ENCODE measurements around the gene ALAD.
"Not testable (repeated sequence)": the region's sequence is repeated elsewhere in the genome, so short reads cannot be mapped to it uniquely, and the experiment has no call there.

ALAD gene

DNA sequence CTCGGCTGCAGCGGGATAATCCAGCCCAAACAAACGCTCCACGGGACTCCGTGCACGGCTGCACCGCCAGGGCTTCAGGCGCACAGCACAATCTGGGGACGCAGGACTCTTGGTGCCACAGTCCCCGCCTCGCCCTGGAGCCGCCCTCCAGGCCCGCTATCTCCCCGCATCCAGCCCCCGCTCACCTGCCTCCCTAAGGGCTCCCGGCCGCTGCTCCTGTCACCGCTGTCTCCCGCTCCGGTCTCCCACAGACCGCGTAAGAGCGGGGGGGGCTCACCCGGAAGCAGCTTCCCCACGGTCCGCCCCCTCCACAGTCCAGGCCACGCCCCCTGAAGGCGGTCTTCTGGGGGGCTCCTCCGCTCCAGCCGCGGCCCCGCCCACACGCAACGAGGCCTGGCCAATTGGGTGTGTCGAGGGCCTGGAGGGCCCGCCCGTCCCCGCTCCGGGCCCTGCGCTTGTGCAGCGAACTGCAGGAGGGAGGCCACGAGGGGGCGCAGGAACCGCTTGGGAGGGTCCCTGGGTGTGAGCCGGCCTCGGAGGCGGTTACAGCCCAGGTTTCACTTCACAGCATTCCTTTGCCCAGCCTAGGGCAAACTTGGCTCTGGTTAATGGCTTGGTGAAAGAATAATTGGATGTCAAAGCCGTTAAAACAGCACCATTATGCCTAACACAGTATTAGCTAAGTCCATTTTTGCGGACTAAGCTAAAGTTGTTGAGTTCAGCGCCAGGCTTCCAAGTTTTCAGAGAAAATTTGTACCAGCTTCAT is at the start of gene ALAD:
Gene ALAD (minus strand): TSS at position 258 of the 766 bp plus-strand sequence. CDS start 7,725 bp downstream, outside the sequence.
- DNase-seq = peak; percentile 98

DNA sequence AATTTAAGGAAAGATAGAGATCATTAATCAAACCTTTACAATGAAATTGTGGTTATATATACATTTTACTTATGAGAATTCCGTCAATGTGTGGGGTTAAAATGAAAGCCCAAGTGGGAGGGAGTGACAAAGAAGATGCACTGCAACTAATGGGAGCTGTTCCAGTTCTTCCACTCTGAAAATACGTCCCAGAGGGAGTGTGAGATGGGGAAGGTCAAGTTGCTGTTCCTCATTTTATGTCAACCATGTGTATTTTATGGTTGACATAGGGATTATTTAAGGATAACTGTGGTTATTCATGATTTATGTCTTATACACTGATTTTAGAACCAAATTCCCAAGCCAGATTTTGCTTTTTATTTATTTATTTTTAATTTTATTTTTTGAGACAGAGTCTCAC is 48.3 kb upstream of the ALAD start:
- no peak for DNase-seq

DNA sequence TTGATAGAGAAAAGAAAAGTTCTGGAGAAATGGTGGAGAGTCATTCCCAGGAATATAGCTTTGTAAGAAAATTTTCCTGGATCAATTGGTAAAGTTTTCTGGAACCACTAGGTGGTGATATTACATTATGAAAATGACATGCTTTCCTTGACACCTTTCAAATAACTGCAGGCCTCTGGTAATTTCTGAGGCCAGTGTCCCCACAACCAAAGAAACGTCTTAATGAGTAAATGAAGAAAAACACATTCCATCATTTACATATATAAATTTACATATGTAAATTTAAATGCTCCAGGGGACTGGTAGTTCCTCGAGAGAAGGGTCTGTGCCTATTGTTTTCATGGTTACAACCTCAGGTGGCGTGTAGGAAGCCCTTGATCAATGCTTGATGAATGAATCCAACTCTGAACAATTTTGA is 45.2 kb upstream of the ALAD start:
- DNase-seq = no peak

DNA sequence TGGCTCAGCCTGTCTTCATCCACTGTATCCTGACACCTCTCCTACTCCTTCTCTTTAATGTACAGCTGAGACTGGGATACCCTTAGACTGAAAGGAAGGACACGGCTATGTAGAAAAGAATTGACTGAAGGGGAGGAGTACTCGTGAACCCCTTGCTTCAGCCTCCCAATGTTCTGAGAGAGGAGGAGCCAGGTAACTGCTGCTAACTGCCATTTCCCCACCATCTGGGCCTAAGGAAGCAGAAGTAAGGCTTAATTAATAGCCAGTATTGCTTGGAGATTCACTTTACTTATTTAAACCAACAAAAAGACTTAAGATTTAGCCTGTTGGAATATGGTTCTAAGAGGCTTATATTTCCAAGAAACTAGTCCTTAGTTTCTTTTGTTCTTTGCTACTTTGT is 43.7 kb upstream of the ALAD start:
- no peak for DNase-seq

DNA sequence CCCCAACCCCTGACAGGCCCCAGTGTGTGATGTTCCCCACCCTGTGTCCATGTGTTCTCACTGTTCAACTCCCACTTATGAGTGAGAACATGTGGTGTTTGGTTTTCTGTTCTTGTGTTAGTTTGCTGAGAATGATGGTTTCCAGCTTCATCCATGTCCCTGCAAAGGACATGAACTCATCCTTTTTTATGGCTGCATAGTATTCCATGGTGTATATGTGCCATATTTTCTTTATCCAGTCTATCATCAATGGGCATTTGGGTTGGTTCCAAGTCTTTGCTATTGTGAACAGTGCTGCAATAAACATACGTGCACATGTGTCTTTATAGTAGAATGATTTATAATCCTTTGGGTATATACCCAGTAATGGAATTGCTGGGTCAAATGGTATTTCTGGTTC is 36.6 kb upstream of the ALAD start:
- DNase-seq = not testable (repeated sequence)

DNA sequence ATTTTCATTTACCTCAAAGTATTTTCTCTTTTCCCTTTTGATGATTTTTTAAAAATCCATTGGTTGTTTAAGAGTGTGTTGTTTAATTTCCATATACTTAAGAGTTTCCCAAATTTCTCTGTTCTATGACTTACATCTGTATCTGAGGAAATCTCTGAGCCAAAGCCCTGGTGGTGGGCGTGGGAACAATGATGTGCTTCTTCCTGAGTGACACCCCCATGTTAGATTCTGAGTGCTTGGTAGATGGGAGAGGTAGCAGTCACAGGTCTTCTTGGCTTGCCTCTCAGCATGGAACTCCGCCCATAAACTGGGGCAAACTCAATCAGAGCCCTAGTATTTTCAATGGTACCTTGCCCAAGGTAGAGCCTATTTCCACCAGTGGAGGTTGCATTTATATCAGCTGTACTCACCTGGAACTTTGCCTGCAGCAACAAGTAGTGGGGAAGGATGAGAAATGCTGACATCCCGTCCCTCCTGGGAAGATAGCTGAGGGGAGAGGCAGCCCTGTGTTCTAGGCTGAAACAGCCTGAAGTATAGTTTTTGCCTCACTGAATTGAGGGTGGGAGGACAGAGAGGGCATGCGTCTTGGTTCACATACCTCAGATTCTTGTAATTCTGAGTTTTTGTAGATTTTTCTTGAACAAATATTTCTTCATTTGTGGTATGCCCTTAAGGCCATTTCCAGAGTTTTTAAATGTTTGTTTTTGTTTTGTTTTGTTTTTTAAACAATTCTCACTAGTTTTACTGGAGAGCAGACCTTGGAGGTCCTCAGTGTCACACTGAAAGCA is 35.8 kb upstream of the ALAD start:
- DNase-seq = no peak

DNA sequence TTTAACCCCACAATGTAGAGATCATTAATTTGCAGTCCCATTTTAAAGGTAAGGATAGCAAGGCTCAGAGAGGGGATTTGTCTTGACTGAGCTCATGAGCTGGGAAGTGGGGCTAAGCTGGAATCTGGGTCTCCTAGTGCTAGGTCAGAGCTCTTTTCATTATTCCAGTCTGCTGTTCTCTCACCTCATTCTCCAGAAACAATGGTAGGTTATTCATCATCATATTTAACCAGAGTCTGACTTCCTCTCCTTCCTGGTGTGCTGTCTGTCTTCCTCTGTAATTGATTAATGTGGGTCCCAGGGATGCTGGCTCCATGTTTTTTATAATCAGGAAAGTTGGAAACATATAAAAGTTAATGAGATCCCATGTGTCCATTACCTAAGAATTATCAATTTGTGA is 30.1 kb upstream of the ALAD start:
- DNase-seq = no peak

DNA sequence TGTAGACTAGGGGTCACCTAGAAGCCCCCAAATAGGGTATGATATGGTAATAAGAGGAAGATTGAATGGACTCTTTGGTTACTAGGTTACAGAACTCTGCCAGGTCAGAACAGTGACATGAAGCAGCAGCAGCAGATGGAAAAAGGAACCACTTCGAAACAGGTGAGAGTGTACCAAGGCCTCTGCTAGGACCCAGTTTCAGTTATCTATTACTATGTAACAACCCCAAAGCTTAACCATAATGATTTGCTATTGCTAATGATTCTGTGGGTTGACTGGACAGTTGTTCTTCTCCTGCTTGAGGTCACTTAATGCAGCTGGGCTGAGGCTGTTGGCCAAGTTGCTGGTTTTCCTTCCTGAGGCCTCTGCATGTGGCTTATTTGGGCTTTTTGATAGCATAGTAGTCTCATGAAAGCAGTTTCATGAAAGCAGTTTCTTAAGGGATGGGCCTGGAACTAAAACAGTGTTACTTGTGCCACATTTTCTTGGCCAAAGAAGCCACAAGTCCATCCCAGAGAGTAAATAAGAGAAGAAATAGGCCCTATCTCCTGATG is 27.1 kb upstream of the ALAD start:
- no peak for DNase-seq

DNA sequence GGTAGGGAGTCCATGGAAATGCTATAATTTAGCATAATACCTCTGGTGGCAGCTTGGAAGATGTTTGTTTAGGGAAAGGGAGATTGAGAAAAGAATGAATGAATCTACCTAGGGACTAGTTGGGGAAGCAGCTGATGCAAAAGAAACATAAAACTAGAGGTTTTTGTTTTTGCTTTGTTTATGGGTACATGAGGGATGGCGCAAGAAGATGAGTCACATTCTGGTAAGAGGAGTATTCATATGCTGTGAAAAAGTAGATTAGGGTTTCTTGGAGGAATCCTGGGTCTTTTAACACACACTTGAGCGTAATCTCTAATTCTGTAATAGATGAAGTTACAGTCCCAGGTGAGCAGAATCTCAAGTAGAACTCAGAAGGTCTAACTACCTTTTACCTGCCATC is 26.5 kb upstream of the ALAD start:
- no peak for DNase-seq

DNA sequence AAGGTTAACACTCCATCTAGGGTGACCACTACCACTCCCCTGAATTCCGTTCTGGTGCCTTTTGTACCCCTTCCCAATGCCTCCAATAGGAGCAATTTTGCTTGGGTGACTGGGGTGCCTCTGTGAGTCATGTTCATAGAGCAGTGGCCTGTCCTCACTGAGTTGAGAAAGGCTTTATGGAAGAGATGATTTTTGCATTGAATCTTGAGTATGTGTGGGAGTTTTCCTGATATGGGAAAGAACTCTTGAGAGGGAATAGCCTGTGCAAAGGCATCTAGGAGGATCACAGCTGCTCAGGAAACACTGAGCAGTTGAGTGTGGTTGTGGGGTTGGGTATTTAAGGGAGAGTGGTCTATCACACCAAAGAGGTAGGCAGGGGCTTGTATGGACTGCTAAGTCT is 25.6 kb upstream of the ALAD start:
- DNase-seq = no peak

DNA sequence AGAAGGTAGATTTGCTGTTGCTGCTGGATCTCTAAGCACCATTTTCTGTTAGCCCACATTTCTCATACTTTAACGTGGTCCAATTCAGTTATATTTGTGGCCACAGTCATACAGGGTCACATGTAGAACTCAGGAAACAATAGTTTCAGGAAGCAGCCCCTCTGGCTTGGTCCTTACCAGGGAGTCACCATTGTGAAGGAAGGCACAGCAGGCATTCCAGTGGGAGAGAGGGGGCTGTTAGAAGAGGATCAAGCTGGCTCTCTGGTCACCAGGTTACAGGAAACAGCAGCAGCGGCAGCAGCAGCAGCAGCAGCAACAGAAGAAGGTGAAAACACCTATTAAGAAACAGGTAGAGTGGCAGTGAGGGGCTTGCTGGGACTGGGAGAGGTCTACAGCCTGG is 24.0 kb upstream of the ALAD start:
- DNase-seq = no peak

DNA sequence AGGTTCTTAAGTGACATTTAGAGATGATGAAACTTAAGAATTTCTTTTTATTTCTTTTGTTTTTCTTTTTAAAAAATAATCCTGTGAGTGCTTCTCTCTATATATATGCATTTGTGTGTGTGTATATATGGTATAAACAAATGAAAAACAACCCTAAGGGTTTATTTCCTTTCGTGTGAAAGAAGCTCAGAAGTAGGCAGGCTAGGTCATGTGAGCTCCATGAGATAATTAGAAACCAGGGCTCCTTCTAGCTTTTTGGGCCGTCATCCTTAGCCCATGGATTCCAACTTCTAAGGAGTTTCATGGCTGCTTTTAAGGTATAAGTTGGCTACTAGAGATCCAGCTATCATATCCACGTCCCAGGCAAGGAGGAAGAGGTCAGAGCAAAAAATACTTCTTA is 20.6 kb upstream of the ALAD start:
- no peak for DNase-seq

DNA sequence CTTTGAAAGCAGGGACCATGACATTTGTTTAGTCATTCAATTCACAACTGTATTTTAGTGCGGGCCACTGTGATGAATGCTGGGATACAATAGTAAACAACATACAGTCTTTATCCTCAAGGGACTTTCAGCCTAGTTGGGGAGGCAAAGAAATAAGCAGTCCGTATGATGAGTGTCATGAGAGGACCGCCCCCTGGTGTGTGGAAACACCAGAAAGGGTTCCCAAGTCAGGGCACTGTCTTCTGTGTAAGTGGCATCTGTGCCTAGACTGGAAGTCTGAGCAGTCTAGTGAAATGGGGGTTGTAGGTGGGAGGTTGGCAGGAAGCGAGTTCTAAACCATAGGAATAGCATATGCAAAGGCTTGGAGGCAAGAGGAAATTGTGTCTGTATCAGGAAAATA is 16.3 kb upstream of the ALAD start:
- no peak for DNase-seq

DNA sequence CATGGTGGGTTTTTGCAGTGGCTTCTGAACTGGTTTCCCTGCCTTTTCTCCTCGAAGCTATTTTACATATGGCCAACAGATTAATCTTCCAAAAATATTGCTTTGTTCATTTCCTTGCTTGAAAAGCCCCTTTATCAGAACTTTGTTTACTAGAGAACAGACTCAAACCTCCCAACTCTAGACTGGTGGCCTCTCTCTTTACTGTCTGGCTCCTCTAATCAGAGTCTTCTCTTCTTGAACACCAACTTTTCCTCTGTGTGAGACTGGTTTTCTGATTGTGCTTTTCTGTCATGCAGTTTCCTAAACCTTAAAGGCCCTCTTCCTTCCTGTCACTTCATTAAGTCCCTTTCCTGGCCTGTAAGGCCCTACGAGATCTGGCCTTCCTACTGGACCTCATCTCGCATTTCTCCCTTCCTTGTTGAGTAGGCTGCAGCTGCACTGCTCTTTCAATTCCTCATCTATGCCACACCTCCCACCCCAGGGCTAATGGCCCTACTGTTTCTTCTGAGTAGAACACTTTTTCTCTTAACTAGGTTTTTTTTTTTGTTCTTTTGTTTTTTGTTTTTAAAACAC is 15.2 kb upstream of the ALAD start:
- no peak for DNase-seq

DNA sequence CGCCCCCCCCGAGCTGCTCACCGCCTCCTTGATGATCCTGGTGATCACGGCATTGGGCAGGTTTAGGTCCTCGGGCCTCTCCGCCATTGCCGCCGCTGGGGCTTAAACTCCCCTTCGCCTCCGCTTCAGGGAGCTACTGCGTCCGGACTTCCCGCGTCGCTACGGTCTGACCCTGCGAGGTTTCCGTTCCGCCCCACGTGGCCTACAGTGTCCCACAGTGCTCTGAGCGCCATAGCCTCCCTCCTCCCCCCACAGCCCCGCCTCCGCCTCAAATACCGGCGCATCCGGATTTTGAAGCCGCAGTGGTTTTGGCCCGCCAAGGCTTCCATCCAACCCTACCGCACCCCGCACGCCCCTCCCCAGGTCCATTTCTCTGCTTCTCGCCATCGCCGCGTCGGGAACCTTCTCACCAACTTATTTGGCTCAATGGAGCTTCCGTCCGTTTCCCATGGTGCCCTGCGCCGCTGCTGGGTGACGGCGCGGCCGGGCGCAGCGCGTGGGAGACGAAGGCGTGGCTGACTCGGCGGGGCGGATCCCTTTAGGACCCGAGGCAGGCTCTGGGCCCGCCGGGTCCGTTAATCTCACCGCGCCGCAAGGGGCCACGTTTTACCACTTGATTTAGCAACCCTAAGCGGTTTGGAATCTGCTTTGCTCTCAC is 9.3 kb upstream of the ALAD start, which contains the start of the genes C9orf43 and POLE3:
Gene C9orf43 (plus strand): TSS at position 541 of the 658 bp plus-strand sequence. CDS start 2,747 bp downstream, outside the sequence.
Gene POLE3 (minus strand): TSS at position 469 of the 658 bp plus-strand sequence. CDS start 382 bp downstream, at position 87.
- DNase-seq = peak; percentile 93

DNA sequence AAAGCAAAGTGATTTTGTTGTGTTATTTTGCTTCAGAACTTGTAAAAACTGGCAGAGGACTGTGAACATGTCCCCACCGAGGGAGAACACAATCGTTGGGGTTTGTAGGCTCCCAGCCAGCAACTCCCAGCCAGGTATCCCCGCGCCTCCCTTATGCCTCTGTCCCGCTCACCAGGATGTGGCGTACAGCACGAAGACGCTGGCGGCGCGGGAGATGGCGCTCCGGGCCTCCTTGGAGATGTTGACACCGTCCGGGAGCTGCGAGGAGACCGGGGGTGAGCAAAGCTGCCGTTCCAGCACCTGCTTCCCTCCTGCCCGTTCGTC is 8.8 kb upstream of the ALAD start:
- DNase-seq = no peak

DNA sequence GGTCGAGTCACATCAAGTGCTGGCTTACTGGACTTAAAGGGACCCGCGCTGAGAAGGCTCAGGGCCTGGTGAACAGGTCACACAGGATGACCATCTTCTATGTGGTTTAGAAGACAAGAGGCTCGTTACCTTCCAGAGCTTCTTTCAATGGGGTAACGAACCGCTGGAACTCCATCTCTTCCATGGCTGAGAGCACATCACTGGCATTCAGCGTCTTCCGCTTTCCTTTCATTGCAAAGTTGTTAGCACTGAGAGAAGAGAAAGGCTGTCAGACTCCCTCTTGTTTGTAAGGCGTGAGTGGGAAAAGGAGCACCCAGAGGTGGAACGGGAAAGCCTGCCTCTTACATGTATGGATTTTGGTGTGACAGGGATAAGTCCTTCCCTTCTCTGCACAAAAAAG is 8.4 kb upstream of the ALAD start:
- DNase-seq = no peak

DNA sequence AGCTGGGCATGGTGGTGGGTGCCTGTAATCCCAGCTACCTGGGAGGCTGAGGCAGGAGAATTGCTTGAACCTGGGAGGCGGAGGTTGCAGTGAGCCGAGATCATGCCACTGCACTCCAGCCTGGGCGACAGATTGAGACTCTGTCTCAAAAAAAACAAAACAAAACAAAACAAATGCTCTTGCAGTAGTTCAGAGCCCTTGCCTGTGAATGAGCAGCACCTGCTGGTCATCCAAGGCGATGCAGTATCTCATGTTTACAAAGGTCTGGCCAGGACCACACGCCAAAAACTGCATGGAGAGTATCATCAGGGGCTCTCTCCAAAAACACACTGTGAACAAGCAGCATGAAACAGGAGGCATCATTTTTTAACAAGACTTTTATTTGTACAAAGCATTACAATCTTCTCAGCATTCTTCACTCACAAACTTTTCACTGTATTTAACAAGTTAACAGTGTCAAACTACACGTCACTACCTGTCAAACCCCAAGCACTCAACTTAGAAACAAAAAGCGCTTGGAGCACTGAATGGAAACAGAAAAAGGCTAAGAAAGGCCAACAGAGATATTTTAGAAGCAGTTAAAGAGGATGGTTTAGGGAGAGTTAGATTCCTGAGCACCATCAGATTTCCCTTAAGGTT is 5.9 kb upstream of the ALAD start:
- DNase-seq = peak; percentile 55

DNA sequence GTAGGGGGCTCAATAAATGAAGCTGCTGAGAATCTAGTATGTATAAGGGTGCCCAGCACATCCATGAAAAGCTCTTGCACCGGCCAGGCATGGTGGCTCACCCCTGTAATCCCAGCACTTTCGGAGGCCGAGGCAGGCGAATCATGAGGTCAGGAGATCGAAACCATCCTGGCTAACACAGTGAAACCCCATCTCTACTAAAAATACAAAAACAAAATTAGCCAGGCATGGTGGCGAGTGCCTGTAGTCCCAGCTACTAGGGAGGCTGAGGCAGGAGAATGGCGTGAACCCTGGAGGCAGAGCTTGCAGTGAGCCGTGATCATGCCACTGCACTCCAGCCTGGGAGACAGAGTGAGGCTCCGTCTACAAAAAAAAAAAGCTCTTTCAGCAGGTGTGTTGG is 5.3 kb upstream of the ALAD start:
- DNase-seq = not testable (repeated sequence)

DNA sequence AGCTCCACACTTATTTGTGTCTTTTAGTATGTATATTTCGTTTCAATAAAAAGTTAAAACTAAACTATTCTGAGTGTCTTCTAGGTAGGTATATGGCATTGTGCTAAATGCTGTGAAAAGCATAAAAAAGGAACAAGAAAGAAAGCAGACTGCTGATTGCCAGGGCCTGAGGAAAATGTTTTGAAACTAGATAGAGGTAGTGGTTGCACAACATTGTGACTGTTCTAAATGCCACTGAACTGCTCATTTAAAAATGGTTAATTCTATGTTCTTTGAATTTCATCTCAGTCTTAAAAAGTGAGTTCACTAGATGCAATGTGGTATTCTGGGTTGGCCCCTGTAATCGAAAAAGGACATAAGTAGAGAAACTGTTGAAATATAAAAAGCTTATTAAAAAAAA is 2.6 kb upstream of the ALAD start:
- no peak for DNase-seq

DNA sequence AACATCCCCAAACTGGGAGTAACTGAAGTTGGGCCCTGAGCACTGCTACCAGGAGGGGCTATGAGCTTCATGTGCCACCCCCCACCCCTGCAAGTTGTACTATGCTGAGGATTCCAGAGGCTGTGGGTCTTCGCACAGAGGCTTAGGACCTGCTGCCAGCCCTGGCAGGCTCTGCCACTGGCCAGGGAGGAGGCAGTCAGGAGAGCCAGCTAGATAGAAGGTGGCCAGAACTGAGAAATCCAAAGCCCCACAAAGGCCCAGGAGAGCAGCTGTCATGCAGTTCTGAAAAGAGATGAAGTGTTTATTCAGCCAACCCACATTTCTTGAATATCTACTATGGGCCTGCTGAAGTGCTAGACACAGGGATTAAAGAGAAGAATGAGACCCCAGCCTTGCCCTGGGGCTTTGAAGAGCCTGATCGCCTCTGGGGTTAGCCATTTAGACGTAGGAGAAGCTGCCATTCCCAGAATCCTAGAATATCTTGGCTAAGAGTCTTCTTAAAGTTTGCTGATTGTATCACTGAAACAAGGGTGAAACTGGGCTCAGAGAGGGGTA is 1.4 kb downstream of the ALAD start:
- no peak for DNase-seq

DNA sequence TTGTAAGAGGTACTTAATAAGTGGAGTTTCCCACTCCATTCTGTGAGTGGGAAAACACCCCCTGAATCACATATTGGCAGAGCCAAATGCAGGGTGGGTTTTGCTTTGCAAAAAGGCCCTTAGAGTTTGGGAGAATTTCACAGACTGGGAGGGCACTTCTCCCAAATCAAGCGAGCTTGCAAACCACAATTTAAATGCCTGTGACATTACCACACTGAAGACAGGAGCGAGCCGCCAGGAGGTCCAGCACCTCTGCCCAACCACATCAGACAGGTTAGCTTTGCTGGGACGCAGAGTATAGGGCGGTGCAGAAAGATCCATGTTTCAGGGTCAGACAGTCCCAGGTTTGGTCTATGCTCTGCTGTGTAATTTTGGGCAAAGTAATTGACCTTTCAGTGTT is 2.3 kb downstream of the ALAD start:
- no peak for DNase-seq
